ENCODE data around the gene UQCRC1.

DNA sequence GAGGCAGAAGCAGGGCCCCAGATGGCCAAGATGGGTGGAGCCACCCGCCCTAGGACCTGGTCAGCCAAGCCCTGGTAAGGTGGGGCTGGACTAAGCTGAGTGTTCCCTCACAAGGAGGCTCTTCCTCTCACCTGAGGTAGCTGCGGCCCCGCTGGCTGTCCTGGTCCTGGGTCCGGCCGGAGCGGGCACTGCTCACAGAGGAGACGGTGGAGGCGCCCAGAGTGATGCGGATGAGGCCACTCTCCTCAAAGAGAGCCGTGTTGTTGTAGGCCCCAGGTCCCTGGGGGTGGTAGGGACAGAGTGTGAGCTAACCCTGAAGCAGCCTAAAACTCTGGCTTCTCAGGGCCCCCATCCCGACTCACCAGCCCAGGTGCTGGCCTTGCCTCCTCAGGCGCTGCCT, 33.2 kb upstream of the UQCRC1 start:
- TF ChIP-seq, protein P1, sequence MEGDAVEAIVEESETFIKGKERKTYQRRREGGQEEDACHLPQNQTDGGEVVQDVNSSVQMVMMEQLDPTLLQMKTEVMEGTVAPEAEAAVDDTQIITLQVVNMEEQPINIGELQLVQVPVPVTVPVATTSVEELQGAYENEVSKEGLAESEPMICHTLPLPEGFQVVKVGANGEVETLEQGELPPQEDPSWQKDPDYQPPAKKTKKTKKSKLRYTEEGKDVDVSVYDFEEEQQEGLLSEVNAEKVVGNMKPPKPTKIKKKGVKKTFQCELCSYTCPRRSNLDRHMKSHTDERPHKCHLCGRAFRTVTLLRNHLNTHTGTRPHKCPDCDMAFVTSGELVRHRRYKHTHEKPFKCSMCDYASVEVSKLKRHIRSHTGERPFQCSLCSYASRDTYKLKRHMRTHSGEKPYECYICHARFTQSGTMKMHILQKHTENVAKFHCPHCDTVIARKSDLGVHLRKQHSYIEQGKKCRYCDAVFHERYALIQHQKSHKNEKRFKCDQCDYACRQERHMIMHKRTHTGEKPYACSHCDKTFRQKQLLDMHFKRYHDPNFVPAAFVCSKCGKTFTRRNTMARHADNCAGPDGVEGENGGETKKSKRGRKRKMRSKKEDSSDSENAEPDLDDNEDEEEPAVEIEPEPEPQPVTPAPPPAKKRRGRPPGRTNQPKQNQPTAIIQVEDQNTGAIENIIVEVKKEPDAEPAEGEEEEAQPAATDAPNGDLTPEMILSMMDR (IDR thresholded peaks at IDR 0.05; ENCODE audit: control extremely low read depth in 1 of 3, insufficient read depth in 1 of 3, low read depth in 1 of 3, low read length in 3 of 3): no peak
- TF ChIP-seq EP300 (IDR thresholded peaks at IDR 0.05; ENCODE audit: borderline replicate concordance in 1 of 2, low read depth in 2 of 2, low read length in 2 of 2) (no peak), POLR2A (IDR thresholded peaks at IDR 0.05; ENCODE audit: control extremely low read depth in 1 of 2, low read depth in 2 of 2, low read length in 2 of 2) (no peak), POLR2AphosphoS5 (IDR thresholded peaks at IDR 0.05; ENCODE audit: low read depth, low read length) (no peak), CEBPB (IDR thresholded peaks at IDR 0.05; ENCODE audit: low read depth, low read length) (no peak), MAFK (IDR thresholded peaks at IDR 0.05; ENCODE audit: low read depth, low read length) (no peak), ZNF274 (IDR thresholded peaks at IDR 0.05; ENCODE audit: borderline replicate concordance, extremely low read depth, low read length) (no peak), YY1 (IDR thresholded peaks at IDR 0.05; ENCODE audit: low read depth, low read length) (no peak), BCL11A (IDR thresholded peaks at IDR 0.05; ENCODE audit: low read depth in 2 of 2, low read length in 2 of 2) (no peak)

All from H1 (cell line).